SK-N-SH (cell line): ENCODE results near the gene CTSA. TPM values are rescaled to one million over a fixed set of nuclear protein-coding genes. Genes with fewer than 3 reads are reported as not detected.

Experiments
- CTCF ChIA-PET: fragments of 300-600, 350-600 bp; formaldehyde crosslinking; extraction: SDS; loops from one replicate; lab custom pipeline; 2021; lab: Yijun Ruan, JAX
- POLR2A ChIA-PET: fragments of 350-600 bp; sonication (Branson Sonifier 250); formaldehyde crosslinking; extraction: SDS; loops from one replicate; lab custom pipeline; 2020; ENCODE audit warnings: antibody characterized with exemption, inconsistent platforms; lab: Yijun Ruan, JAX
- DNase-seq: peaks from one replicate; pipeline ENCODE4 v3.0.0; 2012
- H2AFZ ChIP-seq: fragments of 200-600 bp; sonication (generic); 2 replicates; pipeline ENCODE4 v1.8.1; 2016; ENCODE audit warnings: antibody characterized with exemption, mild to moderate bottlenecking, low read depth
- H3F3A ChIP-seq: fragments of 200-600 bp; sonication (generic); replicated peaks from 2 replicates; pipeline ENCODE3; 2016; ENCODE audit warnings: antibody characterized with exemption, mild to moderate bottlenecking; ENCODE audit not compliant: insufficient read depth
- H3K27ac ChIP-seq, 2 experiments: fragments of 200-500 bp in 1 of 2; fragments of 200-600 bp in 1 of 2; sonication (Bioruptor generic) in 1 of 2; sonication (generic), shearing (Covaris generic) in 1 of 2; 2 replicates each; pipeline versions ENCODE4 v1.5.1 to v1.6.1; 2014 to 2016; ENCODE audit warnings: low read depth in 2 of 2, inconsistent platforms in 1 of 2, low read length in 1 of 2, mild to moderate bottlenecking in 1 of 2, mixed read lengths in 1 of 2
- H3K27me3 ChIP-seq: fragments of 200-600 bp; sonication (generic), shearing (Covaris generic); 2 replicates; pipeline ENCODE4 v1.6.1; 2016; ENCODE audit warnings: mixed run types; ENCODE audit not compliant: insufficient read depth
- H3K36me3 ChIP-seq, 2 experiments: fragments of 200-500 bp in 1 of 2; fragments of 200-600 bp in 1 of 2; sonication (Bioruptor generic) in 1 of 2; sonication (generic) in 1 of 2; replicated peaks in 1 of 2; 2 replicates each; pipeline versions ENCODE3 to v1.5.1; 2014 to 2016; ENCODE audit warnings: low read length in 1 of 2, mild to moderate bottlenecking in 1 of 2; ENCODE audit not compliant: insufficient read depth in 2 of 2, control insufficient read depth in 1 of 2
- H3K4me1 ChIP-seq, 2 experiments: fragments of 200-500 bp in 1 of 2; fragments of 200-600 bp in 1 of 2; sonication (Bioruptor generic) in 1 of 2; sonication (generic), shearing (Covaris generic) in 1 of 2; 2 replicates each; pipeline versions ENCODE4 v1.5.1 to v1.6.1; 2014 to 2016; ENCODE audit warnings: low read depth in 1 of 2, low read length in 1 of 2, mixed run types in 1 of 2; ENCODE audit not compliant: insufficient read depth in 2 of 2, control insufficient read depth in 1 of 2
- H3K4me2 ChIP-seq: fragments of 200-600 bp; sonication (generic), shearing (Covaris generic); 2 replicates; pipeline ENCODE4 v1.6.1; 2017; ENCODE audit warnings: mixed run types
- H3K4me3 ChIP-seq, 2 experiments: fragments of 200-500 bp in 1 of 2; fragments of 200-600 bp in 1 of 2; sonication (Bioruptor generic) in 1 of 2; sonication (generic), shearing (Covaris generic) in 1 of 2; 2 replicates each; pipeline versions ENCODE4 v1.5.1 to v1.8.1; 2014 to 2016; ENCODE audit warnings: low read depth in 2 of 2, inconsistent platforms in 1 of 2, low read length in 1 of 2, mild to moderate bottlenecking in 1 of 2, mixed read lengths in 1 of 2, moderate library complexity in 1 of 2
- H3K79me2 ChIP-seq: fragments of 200-600 bp; sonication (generic); 2 replicates; pipeline ENCODE4 v1.8.1; 2017; ENCODE audit warnings: mild to moderate bottlenecking; ENCODE audit not compliant: insufficient read depth
- H3K9ac ChIP-seq: fragments of 200-600 bp; sonication (generic); 2 replicates; pipeline ENCODE4 v1.6.1; 2017; ENCODE audit warnings: mixed run types
- H3K9me2 ChIP-seq: fragments of 200-600 bp; sonication (generic); 2 replicates; pipeline ENCODE4 v1.6.1; 2017; ENCODE audit warnings: mixed run types
- H3K9me3 ChIP-seq: fragments of 200-600 bp; sonication (generic); 2 replicates; pipeline ENCODE4 v1.6.1; 2017; ENCODE audit warnings: mixed run types, mild to moderate bottlenecking, moderate library complexity
- H4K20me1 ChIP-seq: fragments of 200-600 bp; sonication (generic); 2 replicates; pipeline ENCODE4 v1.6.1; 2017; ENCODE audit warnings: mild to moderate bottlenecking, mixed run types; ENCODE audit not compliant: insufficient read depth
- CTCF ChIP-seq: fragments of 200-600 bp; sonication (generic); IDR thresholded peaks from 2 replicates; pipeline ENCODE4 v1.6.1; 2017; ENCODE audit warnings: antibody characterized with exemption, mild to moderate bottlenecking, moderate library complexity
- EP300 ChIP-seq, 2 experiments: IDR thresholded peaks; 2 replicates each; pipeline versions ENCODE4 v1.4.0 to v1.6.1; 2012; ENCODE audit warnings: borderline replicate concordance in 1 of 2, low read depth in 1 of 2, low read length in 1 of 2
- FOXJ3 ChIP-seq: sonication (generic); formaldehyde crosslinking; IDR thresholded peaks from 2 replicates; pipeline ENCODE4 v1.5.1; 2020; ENCODE audit warnings: mild to moderate bottlenecking, missing genetic modification reagents
- GABPA ChIP-seq: IDR thresholded peaks from 2 replicates; pipeline ENCODE4 v1.4.0; 2012; ENCODE audit warnings: low read depth, mild to moderate bottlenecking
- GATA2 ChIP-seq: sonication (generic); formaldehyde crosslinking; IDR thresholded peaks from 2 replicates; pipeline ENCODE4 v1.5.0; 2020; ENCODE audit warnings: mild to moderate bottlenecking, missing genetic modification reagents
- MAX ChIP-seq: IDR thresholded peaks from 2 replicates; pipeline ENCODE4 v1.4.0; 2012; ENCODE audit warnings: low read depth
- MXI1 ChIP-seq: IDR thresholded peaks from 2 replicates; pipeline ENCODE4 v1.6.1; 2012; ENCODE audit warnings: mild to moderate bottlenecking, low read depth, low read length, improper control_type of control experiment
- NFIC ChIP-seq: IDR thresholded peaks from 2 replicates; pipeline ENCODE4 v1.4.0; 2012; ENCODE audit warnings: borderline replicate concordance
- RAD21 ChIP-seq: IDR thresholded peaks from 2 replicates; pipeline ENCODE4 v1.6.1; 2012; ENCODE audit warnings: mild to moderate bottlenecking, low read length
- REST ChIP-seq: IDR thresholded peaks from 2 replicates; pipeline ENCODE4 v1.6.1; 2012; ENCODE audit warnings: mild to moderate bottlenecking, low read depth, low read length, moderate library complexity
- RFX5 ChIP-seq: IDR thresholded peaks from 2 replicates; pipeline ENCODE4 v1.6.1; 2012; ENCODE audit warnings: mild to moderate bottlenecking, improper control_type of control experiment, low read length
- SMC3 ChIP-seq: IDR thresholded peaks from 2 replicates; pipeline ENCODE4 v1.6.1; 2012; ENCODE audit warnings: low read depth, low read length, improper control_type of control experiment
- TCF12 ChIP-seq: IDR thresholded peaks from 2 replicates; pipeline ENCODE4 v1.4.0; 2012
- USF1 ChIP-seq: IDR thresholded peaks from 2 replicates; pipeline ENCODE4 v1.4.0; 2012; ENCODE audit warnings: low read depth, borderline replicate concordance
- USF2 ChIP-seq: fragments of 150-350 bp; IDR thresholded peaks from 2 replicates; pipeline ENCODE4 v1.6.1; 2017; ENCODE audit warnings: antibody characterized with exemption, low read length, low read depth, borderline replicate concordance
- YY1 ChIP-seq: IDR thresholded peaks from 2 replicates; pipeline ENCODE4 v1.4.0; 2012; ENCODE audit warnings: low read depth, mild to moderate bottlenecking
- WGBS: methylation state at CpG from one replicate; pipeline ENCODE4 v1.1.6; 2017; ENCODE audit warnings: low lambda C conversion rate; 5-methylcytosine and 5-hydroxymethylcytosine counted together
- polyA plus RNA-seq, 3 experiments: library from polyadenylated mRNA; depleted of rRNA; stranded (reverse); fragments of >200 nt; gene quantifications; 2 replicates each; pipeline ENCODE4 v1.2.3, GENCODE V29; 2012

CTSA gene
- polyA plus RNA-seq, 1 of the 3 experiments (the other 2 are of a cell fraction): 338 TPM

GRCh38 chr20:45918779-45919537, 27.8 kb downstream of the CTSA start:
- Histone ChIP-seq H3K79me2 (no peaks in the 10 kb centered on the region), H3K4me3 (no peak overlapping the region), H3K36me3 (no peaks in the 10 kb centered on the region), H3K4me2 (peak overlapping the region; percentile 58), H3F3A (peaks cover 5% of the 10 kb centered on the region), H3K4me1 (peaks cover 0 to 12% of the 10 kb centered on the region in 2 experiments; a peak in 1 of 4 replicates), H3K9ac (no peak overlapping the region), H3K27ac (peak overlapping the region; percentile 40 to 71; a peak in 2 of 4 replicates), H3K9me3 (no peaks in the 10 kb centered on the region), H3K9me2 (no peaks in the 10 kb centered on the region), H3K27me3 (no peaks in the 10 kb centered on the region), H2AFZ (no peak overlapping the region), H4K20me1 (no peaks in the 10 kb centered on the region)
- ChIA-PET CTCF (interaction anchor here (0.6 to 2.6 kb wide), 7 partner anchors 9 to 50 kb away, joined by 3 to 10 read pairs (median 3); partner anchors contain the start of genes CTSA and NEURL2), POLR2A (interaction anchor here (0.9 to 3.3 kb wide), 4 partner anchors 8 to 15 kb away, joined by 3 to 34 read pairs (median 12); partner anchors contain the start of gene PCIF1)
- no peak for DNase-seq
- 86% methylated on average over 12 of the region's 12 CpGs for WGBS
- TF ChIP-seq TCF12 (no peak), USF1 (no peak), MXI1 (no peak), FOXJ3 (CRISPR knock-in tag) (no peak), YY1 (no peak), REST (no peak)

GRCh38 chr20:45919542-45920399, 28.6 kb downstream of the CTSA start:
- Histone ChIP-seq H3F3A (peaks cover 5% of the 10 kb centered on the region), H2AFZ (no peak overlapping the region), H3K9me3 (no peaks in the 10 kb centered on the region), H3K4me2 (peak overlapping the region; percentile 58), H3K9ac (no peak overlapping the region), H3K27me3 (no peaks in the 10 kb centered on the region), H4K20me1 (no peaks in the 10 kb centered on the region), H3K9me2 (no peaks in the 10 kb centered on the region), H3K36me3 (no peaks in the 10 kb centered on the region), H3K79me2 (no peaks in the 10 kb centered on the region), H3K27ac (peak overlapping the region; percentile 40 to 71; a peak in 3 of 4 replicates), H3K4me1 (peaks cover 0 to 12% of the 10 kb centered on the region in 2 experiments; a peak in 1 of 4 replicates), H3K4me3 (no peak overlapping the region)
- WGBS: 33% methylated on average over 11 of the region's 11 CpGs
- CTCF ChIA-PET: interaction anchor here (0.6 to 2.6 kb wide), 7 partner anchors 8 to 50 kb away, joined by 3 to 10 read pairs (median 5); partner anchors contain the start of genes CTSA and NEURL2
- POLR2A ChIA-PET: interaction anchor here (0.9 to 3.3 kb wide), 7 partner anchors 8 to 29 kb away, joined by 3 to 34 read pairs (median 3); partner anchors contain the start of genes CTSA, NEURL2, PCIF1 and PLTP
- DNase-seq: peak; percentile 65
- TF ChIP-seq GATA2 (CRISPR knock-in tag) (peak; percentile 70), YY1 (no peak), MAX (no peak), USF2 (no peak), CTCF (no peak), GABPA (no peak), RAD21 (no peak), EP300 (IDR thresholded peaks at IDR 0.05; ENCODE audit: borderline replicate concordance in 1 of 2, low read depth in 1 of 2, low read length in 1 of 2) (peak in 1 of 2 experiments; percentile 27; a peak in 1 of 4 replicates), NFIC (0 out of 2 replicates have a peak, but pooled peaks have one; percentile 16), RFX5 (peak; percentile 83), MXI1 (no peak), SMC3 (no peak)
